IPS-20b (cell line): ENCODE data around the gene MAMDC4.

Experiments
- H3K27ac ChIP-seq: one replicate; pipeline ENCODE4 v1.5.1; 2013; ENCODE audit warnings: low read length
- H3K27me3 ChIP-seq: 2 replicates; pipeline ENCODE4 v1.6.1; 2013; ENCODE audit warnings: mild to moderate bottlenecking, low read length, inconsistent platforms; ENCODE audit not compliant: insufficient read depth
- H3K36me3 ChIP-seq: 2 replicates; pipeline ENCODE4 v1.6.1; 2013; ENCODE audit warnings: low read depth, mild to moderate bottlenecking, inconsistent platforms, low read length, moderate library complexity; ENCODE audit not compliant: insufficient read depth
- H3K4me1 ChIP-seq: 2 replicates; pipeline ENCODE4 v1.6.1; 2013; ENCODE audit warnings: mild to moderate bottlenecking, control low read depth, inconsistent platforms, low read length, moderate library complexity; ENCODE audit not compliant: insufficient read depth
- H3K4me3 ChIP-seq: 2 replicates; pipeline ENCODE4 v1.5.1; 2013; ENCODE audit warnings: mild to moderate bottlenecking, low read length, inconsistent platforms
- H3K9ac ChIP-seq: 2 replicates; pipeline ENCODE4 v1.6.1; 2013; ENCODE audit warnings: low read depth, mild to moderate bottlenecking, inconsistent platforms, low read length, moderate library complexity
- H3K9me3 ChIP-seq: 2 replicates; pipeline ENCODE4 v1.6.1; 2013; ENCODE audit warnings: mild to moderate bottlenecking, low read depth, low read length, inconsistent platforms; ENCODE audit not compliant: insufficient read depth

Gene MAMDC4

GRCh38 chr9:136808806-136809158 is 43.4 kb upstream of the MAMDC4 start:
- H3K4me1 ChIP-seq = peaks cover 8% of the 10 kb centered on the region; the same call in 1 of the 2 replicates
- H3K4me3 ChIP-seq = peak overlapping the region; percentile 98
- no peaks in the 10 kb centered on the region for H3K9me3 ChIP-seq
- peak overlapping the region; percentile 12 for H3K27ac ChIP-seq
- peak overlapping the region; percentile 83 for H3K9ac ChIP-seq
- H3K27me3 ChIP-seq = peaks cover 9% of the 10 kb centered on the region
- H3K36me3 ChIP-seq = peaks cover 43% of the 10 kb centered on the region

GRCh38 chr9:136814725-136815421 is 37.3 kb upstream of the MAMDC4 start:
- H3K4me1 ChIP-seq = no peaks in the 10 kb centered on the region; the same call in 1 of the 2 replicates
- no peaks in the 10 kb centered on the region for H3K27me3 ChIP-seq
- no peak overlapping the region for H3K27ac ChIP-seq
- peaks cover 62% of the 10 kb centered on the region for H3K36me3 ChIP-seq
- H3K9ac ChIP-seq = no peak overlapping the region
- no peaks in the 10 kb centered on the region for H3K9me3 ChIP-seq
- no peak overlapping the region for H3K4me3 ChIP-seq

GRCh38 chr9:136815422-136815782 is 36.7 kb upstream of the MAMDC4 start:
- Histone ChIP-seq H3K4me3 (no peak overlapping the region), H3K27me3 (no peaks in the 10 kb centered on the region), H3K36me3 (peaks cover 57% of the 10 kb centered on the region), H3K27ac (no peak overlapping the region), H3K4me1 (no peaks in the 10 kb centered on the region), H3K9ac (no peak overlapping the region), H3K9me3 (no peaks in the 10 kb centered on the region)

GRCh38 chr9:136820971-136821825 is 30.9 kb upstream of the MAMDC4 start:
- Histone ChIP-seq H3K27ac (no peak overlapping the region), H3K36me3 (peaks cover 33% of the 10 kb centered on the region), H3K4me1 (peaks cover 8% of the 10 kb centered on the region; the same call in 1 of the 2 replicates), H3K4me3 (peak overlapping the region; percentile 78), H3K27me3 (0 out of 2 replicates have a peak, but pooled peaks cover 4% of the 10 kb centered on the region), H3K9ac (peak overlapping the region; percentile 67; the same call in 1 of the 2 replicates), H3K9me3 (no peaks in the 10 kb centered on the region)

- Histone ChIP-seq H3K4me3 (peak overlapping the region; percentile 78; the same call in 1 of the 2 replicates), H3K36me3 (peaks cover 34% of the 10 kb centered on the region), H3K9me3 (no peaks in the 10 kb centered on the region), H3K27me3 (0 out of 2 replicates have a peak, but pooled peaks cover 4% of the 10 kb centered on the region), H3K27ac (no peak overlapping the region), H3K4me1 (peaks cover 8% of the 10 kb centered on the region; the same call in 1 of the 2 replicates), H3K9ac (no peak overlapping the region; the same call in 1 of the 2 replicates)
These were observed 30.2 kb upstream of the MAMDC4 start for GRCh38 chr9:136821826-136822544.

GRCh38 chr9:136823136-136824046 is 28.8 kb upstream of the MAMDC4 start:
- H3K27ac ChIP-seq = no peak overlapping the region
- no peaks in the 10 kb centered on the region for H3K9me3 ChIP-seq
- H3K27me3 ChIP-seq = 0 out of 2 replicates have a peak, but pooled peaks cover 4% of the 10 kb centered on the region
- no peak overlapping the region for H3K9ac ChIP-seq
- H3K4me3 ChIP-seq = no peak overlapping the region
- peaks cover 8% of the 10 kb centered on the region; the same call in 1 of the 2 replicates for H3K4me1 ChIP-seq
- H3K36me3 ChIP-seq = peaks cover 45% of the 10 kb centered on the region

- no peaks in the 10 kb centered on the region for H3K9me3 ChIP-seq
- peaks cover 58% of the 10 kb centered on the region for H3K36me3 ChIP-seq
- H3K27ac ChIP-seq = no peak overlapping the region
- 0 out of 2 replicates have a peak, but pooled peaks cover 4% of the 10 kb centered on the region for H3K27me3 ChIP-seq
- peaks cover 8% of the 10 kb centered on the region; the same call in 1 of the 2 replicates for H3K4me1 ChIP-seq
- H3K4me3 ChIP-seq = no peak overlapping the region
- no peak overlapping the region for H3K9ac ChIP-seq
These were observed 27.5 kb upstream of the MAMDC4 start for GRCh38 chr9:136824496-136825225.

- 0 out of 2 replicates have a peak, but pooled peaks cover 4% of the 10 kb centered on the region for H3K27me3 ChIP-seq
- no peak overlapping the region for H3K4me3 ChIP-seq
- H3K27ac ChIP-seq = no peak overlapping the region
- peaks cover 8% of the 10 kb centered on the region; the same call in 1 of the 2 replicates for H3K4me1 ChIP-seq
- no peaks in the 10 kb centered on the region for H3K9me3 ChIP-seq
- peaks cover 66% of the 10 kb centered on the region for H3K36me3 ChIP-seq
- no peak overlapping the region for H3K9ac ChIP-seq
These were observed 26.6 kb upstream of the MAMDC4 start for GRCh38 chr9:136825295-136826187.

GRCh38 chr9:136826188-136826541 is 26.0 kb upstream of the MAMDC4 start:
- Histone ChIP-seq H3K4me1 (peaks cover 4% of the 10 kb centered on the region; the same call in 1 of the 2 replicates), H3K27ac (no peak overlapping the region), H3K9me3 (no peaks in the 10 kb centered on the region), H3K36me3 (peaks cover 73% of the 10 kb centered on the region), H3K27me3 (no peaks in the 10 kb centered on the region), H3K9ac (no peak overlapping the region), H3K4me3 (no peak overlapping the region)
